HEK293 (cell line): Measurements from ENCODE around the gene LCE3C.

Source experiments
- CTCF ChIA-PET: fragments of 350-600 bp; formaldehyde crosslinking; extraction: SDS; loops from one replicate; lab custom pipeline; 2021; ENCODE audit warnings: antibody characterized with exemption; lab: Yijun Ruan, JAX
- POLR2A ChIA-PET: fragments of 300-600 bp; formaldehyde crosslinking; extraction: SDS; loops from one replicate; lab custom pipeline; 2020; ENCODE audit warnings: antibody characterized with exemption, inconsistent platforms; lab: Yijun Ruan, JAX
- H3K27ac ChIP-seq: fragments of 200-500 bp; sonication (Bioruptor generic); 2 replicates; pipeline ENCODE4 v1.5.1; 2014; ENCODE audit warnings: low read depth, low read length, control low read depth, inconsistent platforms; ENCODE audit errors: extremely low read depth
- H3K36me3 ChIP-seq, 2 experiments: fragments of 200-500 bp in 1 of 2; sonication (Bioruptor generic) in 1 of 2; 1 replicate in 1 of 2; 2 replicates in 1 of 2; pipeline ENCODE4 v1.5.1; 2014 to 2017; ENCODE audit warnings: inconsistent platforms in 2 of 2, low read length in 2 of 2; ENCODE audit not compliant: control insufficient read depth in 2 of 2, insufficient read depth in 1 of 2
- H3K4me1 ChIP-seq: fragments of 200-500 bp; sonication (Bioruptor generic); 2 replicates; pipeline ENCODE4 v1.5.1; 2014; ENCODE audit warnings: mild to moderate bottlenecking, low read length, inconsistent platforms; ENCODE audit not compliant: control insufficient read depth, insufficient read depth
- H3K4me3 ChIP-seq: 2 replicates; pipeline ENCODE4 v1.5.1; 2011; ENCODE audit warnings: low read depth, mild to moderate bottlenecking, control low read depth, low read length, moderate library complexity
- H3K9me3 ChIP-seq: fragments of 200-500 bp; sonication (Bioruptor generic); 2 replicates; pipeline ENCODE4 v1.5.1; 2014; ENCODE audit warnings: low read depth, low read length, inconsistent platforms; ENCODE audit not compliant: control insufficient read depth, insufficient read depth
- KLF1 ChIP-seq: fragments of 450-650 bp; formaldehyde crosslinking; IDR thresholded peaks from 2 replicates; pipeline ENCODE4 v1.5.1; 2016; ENCODE audit warnings: missing biosample characterization, missing genetic modification characterization
- KLF8 ChIP-seq: fragments of 450-650 bp; formaldehyde crosslinking; IDR thresholded peaks from 2 replicates; pipeline ENCODE4 v1.5.1; 2016; ENCODE audit warnings: missing biosample characterization, missing genetic modification characterization
- SALL2 ChIP-seq: fragments of 450-650 bp; formaldehyde crosslinking; IDR thresholded peaks from 2 replicates; pipeline ENCODE4 v1.5.0; 2017; ENCODE audit warnings: missing biosample characterization, mild to moderate bottlenecking, missing genetic modification characterization, borderline replicate concordance
- SCRT2 ChIP-seq: fragments of 450-650 bp; formaldehyde crosslinking; IDR thresholded peaks from 2 replicates; pipeline ENCODE4 v1.5.1; 2016; ENCODE audit warnings: missing biosample characterization, missing genetic modification characterization
- SP7 ChIP-seq: fragments of 450-650 bp; formaldehyde crosslinking; IDR thresholded peaks from 2 replicates; pipeline ENCODE4 v1.5.1; 2016; ENCODE audit warnings: missing biosample characterization, missing genetic modification characterization
- YY1 ChIP-seq: fragments of 450-650 bp; formaldehyde crosslinking; IDR thresholded peaks from 2 replicates; pipeline ENCODE4 v1.5.1; 2018; ENCODE audit warnings: missing biosample characterization, missing genetic modification characterization
- ZNF10 ChIP-seq: fragments of 450-650 bp; formaldehyde crosslinking; IDR thresholded peaks from 2 replicates; pipeline ENCODE4 v1.5.1; 2017; ENCODE audit warnings: missing biosample characterization, missing genetic modification characterization
- ZNF211 ChIP-seq: fragments of 450-650 bp; formaldehyde crosslinking; IDR thresholded peaks from 2 replicates; pipeline ENCODE4 v1.5.1; 2016; ENCODE audit warnings: low read depth, missing biosample characterization, missing genetic modification characterization
- ZNF266 ChIP-seq: fragments of 450-650 bp; formaldehyde crosslinking; IDR thresholded peaks from 2 replicates; pipeline ENCODE4 v1.5.1; 2016; ENCODE audit warnings: missing biosample characterization, missing genetic modification characterization, low read depth
- ZNF510 ChIP-seq: fragments of 450-650 bp; formaldehyde crosslinking; IDR thresholded peaks from 2 replicates; pipeline ENCODE4 v1.5.1; 2018; ENCODE audit warnings: mild to moderate bottlenecking, missing genetic modification characterization, missing biosample characterization; ENCODE audit not compliant: insufficient replicate concordance
- ZNF596 ChIP-seq: fragments of 450-650 bp; IDR thresholded peaks from 2 replicates; pipeline ENCODE4 v1.5.0; 2018; ENCODE audit warnings: missing biosample characterization, mild to moderate bottlenecking, missing genetic modification characterization, moderate library complexity
- ZNF837 ChIP-seq: fragments of 450-650 bp; formaldehyde crosslinking; IDR thresholded peaks from 2 replicates; pipeline ENCODE4 v1.5.1; 2016; ENCODE audit warnings: missing biosample characterization, missing genetic modification characterization
- TF ChIP-seq, protein P1 (sequence below): fragments of 450-650 bp; formaldehyde crosslinking; IDR thresholded peaks from 2 replicates; pipeline ENCODE4 v1.5.1; 2016; ENCODE audit warnings: missing biosample characterization, missing genetic modification characterization, low read depth
- TF ChIP-seq, protein P2 (sequence below): fragments of 450-650 bp; formaldehyde crosslinking; IDR thresholded peaks from 2 replicates; pipeline ENCODE4 v1.5.1; 2016; ENCODE audit warnings: missing biosample characterization, missing genetic modification characterization, low read depth
- TF ChIP-seq, protein P3 (sequence below): fragments of 450-650 bp; formaldehyde crosslinking; IDR thresholded peaks from 2 replicates; pipeline ENCODE4 v1.5.1; 2016; ENCODE audit warnings: missing biosample characterization, missing genetic modification characterization
- TF ChIP-seq, protein P4 (sequence below): fragments of 450-650 bp; formaldehyde crosslinking; IDR thresholded peaks from 2 replicates; pipeline ENCODE4 v1.5.1; 2016; ENCODE audit warnings: missing biosample characterization, missing genetic modification characterization
- TF ChIP-seq, protein P5 (sequence below): fragments of 450-650 bp; formaldehyde crosslinking; IDR thresholded peaks from 2 replicates; pipeline ENCODE4 v1.5.1; 2017; ENCODE audit warnings: missing biosample characterization, missing genetic modification characterization

Gene LCE3C

DNA sequence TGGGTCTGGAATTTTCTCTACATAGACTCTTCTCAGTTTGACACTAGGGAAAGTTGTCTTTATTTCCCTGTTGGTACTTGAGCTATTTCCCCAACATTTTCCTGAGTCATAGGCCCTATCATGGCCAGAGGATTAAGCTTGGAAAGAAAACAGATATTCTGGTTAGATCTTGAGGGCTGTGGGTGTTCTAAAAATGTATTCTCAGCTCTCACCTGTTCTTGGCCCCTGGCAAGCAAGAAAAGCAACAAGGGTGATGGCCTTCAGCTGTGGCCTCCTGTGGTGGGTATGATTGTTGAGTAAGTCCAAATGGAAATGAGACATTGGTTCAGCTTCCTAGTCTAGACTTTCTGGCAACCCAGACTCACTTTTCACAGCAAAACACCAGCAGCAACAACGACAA, 40.3 kb downstream of the LCE3C start:
- ChIA-PET CTCF (interaction anchor here (0.5 to 5.4 kb wide), 3 partner anchors 13 to 205 kb away, joined by 3 to 39 read pairs (median 4); no protein-coding TSS in a partner anchor), POLR2A (no interaction called here)
- Histone ChIP-seq H3K36me3 (no peaks in the 10 kb centered on the region), H3K27ac (no peak overlapping the region), H3K9me3 (no peaks in the 10 kb centered on the region), H3K4me3 (no peak overlapping the region), H3K4me1 (no peaks in the 10 kb centered on the region)
- TF ChIP-seq SP7 (tag by site-specific recombination) (no peak), ZNF837 (tag by site-specific recombination) (no peak), SCRT2 (no peak), SALL2 (no peak), ZNF266 (tag by site-specific recombination) (no peak), ZNF10 (tag by site-specific recombination) (no peak), ZNF211 (tag by site-specific recombination) (no peak), ZNF596 (no peak), YY1 (tag by site-specific recombination) (no peak), ZNF510 (tag by site-specific recombination) (no peak), KLF1 (tag by site-specific recombination) (no peak)
- TF ChIP-seq, protein P1, sequence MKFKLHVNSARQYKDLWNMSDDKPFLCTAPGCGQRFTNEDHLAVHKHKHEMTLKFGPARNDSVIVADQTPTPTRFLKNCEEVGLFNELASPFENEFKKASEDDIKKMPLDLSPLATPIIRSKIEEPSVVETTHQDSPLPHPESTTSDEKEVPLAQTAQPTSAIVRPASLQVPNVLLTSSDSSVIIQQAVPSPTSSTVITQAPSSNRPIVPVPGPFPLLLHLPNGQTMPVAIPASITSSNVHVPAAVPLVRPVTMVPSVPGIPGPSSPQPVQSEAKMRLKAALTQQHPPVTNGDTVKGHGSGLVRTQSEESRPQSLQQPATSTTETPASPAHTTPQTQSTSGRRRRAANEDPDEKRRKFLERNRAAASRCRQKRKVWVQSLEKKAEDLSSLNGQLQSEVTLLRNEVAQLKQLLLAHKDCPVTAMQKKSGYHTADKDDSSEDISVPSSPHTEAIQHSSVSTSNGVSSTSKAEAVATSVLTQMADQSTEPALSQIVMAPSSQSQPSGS, result no peak
- TF ChIP-seq, protein P2, sequence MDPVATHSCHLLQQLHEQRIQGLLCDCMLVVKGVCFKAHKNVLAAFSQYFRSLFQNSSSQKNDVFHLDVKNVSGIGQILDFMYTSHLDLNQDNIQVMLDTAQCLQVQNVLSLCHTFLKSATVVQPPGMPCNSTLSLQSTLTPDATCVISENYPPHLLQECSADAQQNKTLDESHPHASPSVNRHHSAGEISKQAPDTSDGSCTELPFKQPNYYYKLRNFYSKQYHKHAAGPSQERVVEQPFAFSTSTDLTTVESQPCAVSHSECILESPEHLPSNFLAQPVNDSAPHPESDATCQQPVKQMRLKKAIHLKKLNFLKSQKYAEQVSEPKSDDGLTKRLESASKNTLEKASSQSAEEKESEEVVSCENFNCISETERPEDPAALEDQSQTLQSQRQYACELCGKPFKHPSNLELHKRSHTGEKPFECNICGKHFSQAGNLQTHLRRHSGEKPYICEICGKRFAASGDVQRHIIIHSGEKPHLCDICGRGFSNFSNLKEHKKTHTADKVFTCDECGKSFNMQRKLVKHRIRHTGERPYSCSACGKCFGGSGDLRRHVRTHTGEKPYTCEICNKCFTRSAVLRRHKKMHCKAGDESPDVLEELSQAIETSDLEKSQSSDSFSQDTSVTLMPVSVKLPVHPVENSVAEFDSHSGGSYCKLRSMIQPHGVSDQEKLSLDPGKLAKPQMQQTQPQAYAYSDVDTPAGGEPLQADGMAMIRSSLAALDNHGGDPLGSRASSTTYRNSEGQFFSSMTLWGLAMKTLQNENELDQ, result no peak
- TF ChIP-seq, protein P3, sequence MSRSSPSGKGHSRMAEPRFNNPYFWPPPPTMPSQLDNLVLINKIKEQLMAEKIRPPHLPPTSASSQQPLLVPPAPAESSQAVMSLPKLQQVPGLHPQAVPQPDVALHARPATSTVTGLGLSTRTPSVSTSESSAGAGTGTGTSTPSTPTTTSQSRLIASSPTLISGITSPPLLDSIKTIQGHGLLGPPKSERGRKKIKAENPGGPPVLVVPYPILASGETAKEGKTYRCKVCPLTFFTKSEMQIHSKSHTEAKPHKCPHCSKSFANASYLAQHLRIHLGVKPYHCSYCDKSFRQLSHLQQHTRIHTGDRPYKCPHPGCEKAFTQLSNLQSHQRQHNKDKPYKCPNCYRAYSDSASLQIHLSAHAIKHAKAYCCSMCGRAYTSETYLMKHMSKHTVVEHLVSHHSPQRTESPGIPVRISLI (tag by site-specific recombination), result no peak
- TF ChIP-seq, protein P4, sequence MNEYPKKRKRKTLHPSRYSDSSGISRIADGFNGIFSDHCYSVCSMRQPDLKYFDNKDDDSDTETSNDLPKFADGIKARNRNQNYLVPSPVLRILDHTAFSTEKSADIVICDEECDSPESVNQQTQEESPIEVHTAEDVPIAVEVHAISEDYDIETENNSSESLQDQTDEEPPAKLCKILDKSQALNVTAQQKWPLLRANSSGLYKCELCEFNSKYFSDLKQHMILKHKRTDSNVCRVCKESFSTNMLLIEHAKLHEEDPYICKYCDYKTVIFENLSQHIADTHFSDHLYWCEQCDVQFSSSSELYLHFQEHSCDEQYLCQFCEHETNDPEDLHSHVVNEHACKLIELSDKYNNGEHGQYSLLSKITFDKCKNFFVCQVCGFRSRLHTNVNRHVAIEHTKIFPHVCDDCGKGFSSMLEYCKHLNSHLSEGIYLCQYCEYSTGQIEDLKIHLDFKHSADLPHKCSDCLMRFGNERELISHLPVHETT (tag by site-specific recombination), result no peak

DNA sequence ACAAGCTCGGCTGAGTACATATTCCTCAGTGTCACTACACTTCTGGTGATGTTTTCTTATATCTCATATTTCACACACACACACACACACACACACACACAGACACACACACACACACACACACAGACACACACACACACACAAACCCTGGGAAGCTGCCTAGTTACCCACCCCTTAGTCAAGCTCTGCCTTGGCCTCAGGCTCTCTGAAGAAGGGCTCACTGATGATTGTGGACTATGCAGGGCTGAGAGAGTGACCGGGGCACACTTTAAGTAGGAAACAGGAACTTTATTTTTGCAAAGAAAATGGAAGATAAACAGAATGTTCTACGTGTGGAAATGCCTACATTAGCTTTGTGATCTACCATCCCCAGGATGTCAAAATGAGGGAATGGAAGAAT, 43.9 kb downstream of the LCE3C start:
- H3K27ac ChIP-seq, result no peak overlapping the region
- TF ChIP-seq, protein P5, sequence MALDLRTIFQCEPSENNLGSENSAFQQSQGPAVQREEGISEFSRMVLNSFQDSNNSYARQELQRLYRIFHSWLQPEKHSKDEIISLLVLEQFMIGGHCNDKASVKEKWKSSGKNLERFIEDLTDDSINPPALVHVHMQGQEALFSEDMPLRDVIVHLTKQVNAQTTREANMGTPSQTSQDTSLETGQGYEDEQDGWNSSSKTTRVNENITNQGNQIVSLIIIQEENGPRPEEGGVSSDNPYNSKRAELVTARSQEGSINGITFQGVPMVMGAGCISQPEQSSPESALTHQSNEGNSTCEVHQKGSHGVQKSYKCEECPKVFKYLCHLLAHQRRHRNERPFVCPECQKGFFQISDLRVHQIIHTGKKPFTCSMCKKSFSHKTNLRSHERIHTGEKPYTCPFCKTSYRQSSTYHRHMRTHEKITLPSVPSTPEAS, result peak; percentile 77
- no peak for TF ChIP-seq KLF8 (tag by site-specific recombination)
- TF ChIP-seq, all 188 proteins: peak for 1
- POLR2A ChIA-PET, result no interaction called here
- Histone ChIP-seq H3K9me3 (no peaks in the 10 kb centered on the region), H3K4me1 (no peaks in the 10 kb centered on the region), H3K4me3 (no peak overlapping the region), H3K36me3 (no peaks in the 10 kb centered on the region)
- CTCF ChIA-PET, result interaction anchor here (0.6 to 5.4 kb wide), 2 partner anchors 10 to 577 kb away, joined by 4 to 39 read pairs; no protein-coding TSS in a partner anchor
